MM.1S (cell line): ENCODE measurements around the gene MIER3.

Source experiments
- CTCF ChIP-seq: fragments of 300-600 bp; sonication (generic); IDR thresholded peaks from 2 replicates; pipeline ENCODE4 v1.5.1; 2016; ENCODE audit warnings: antibody characterized with exemption, low read length, mixed read lengths
- EZH2 ChIP-seq: fragments of 300-600 bp; sonication (generic); optimal IDR thresholded peaks from 2 replicates; pipeline ENCODE3; 2017; ENCODE audit warnings: low read depth, mild to moderate bottlenecking, antibody characterized with exemption, low read length, mixed read lengths
- EZH2phosphoT487 ChIP-seq: fragments of 300-600 bp; sonication (generic); IDR thresholded peaks from 2 replicates; pipeline ENCODE4 v1.6.1; 2018; ENCODE audit warnings: antibody characterized with exemption, low read length

- no peak for TF ChIP-seq CTCF
- no peak for TF ChIP-seq EZH2
- no peak for TF ChIP-seq EZH2phosphoT487
These were observed at the start of gene MIER3 for GRCh38 chr5:56951946-56952691.
